CD4-positive, CD25-positive, alpha-beta regulatory T cell (primary cell): ENCODE measurements around the gene NCKAP1. TPM values are rescaled to one million over a fixed set of nuclear protein-coding genes. Genes with fewer than 3 reads are reported as not detected.
"Not testable (repeated sequence)": the region's sequence is repeated elsewhere in the genome, so short reads cannot be mapped to it uniquely, and the experiment has no call there.

Experiments
- ATAC-seq, 2 donors: fragments of 150-1000 bp; cut with Tn5 transposase; one replicate each; pipeline ENCODE4 v1.10.0; 2021; ENCODE audit warnings: low read depth in 2 of 2, moderate number of reproducible peaks in 2 of 2, moderate library complexity in 1 of 2
- DNase-seq, 3 donors: peaks; one replicate each; pipeline versions ENCODE4 v3.0.0 to v3.0.0-alpha.2; 2012 to 2022; ENCODE audit warnings: mixed read lengths in 1 of 3
- H3K27ac ChIP-seq: one replicate; pipeline ENCODE4 v1.7.0; 2013; ENCODE audit warnings: mild to moderate bottlenecking, low read length; ENCODE audit not compliant: insufficient read depth, poor library complexity, severe bottlenecking
- H3K27me3 ChIP-seq: one replicate; pipeline ENCODE4 v1.7.0; 2013; ENCODE audit warnings: low read length; ENCODE audit not compliant: control insufficient read depth, insufficient read depth
- H3K36me3 ChIP-seq: one replicate; pipeline ENCODE4 v1.7.0; 2013; ENCODE audit warnings: mild to moderate bottlenecking, low read length, moderate library complexity; ENCODE audit not compliant: control insufficient read depth, insufficient read depth
- H3K4me1 ChIP-seq: 2 replicates; pipeline ENCODE4 v1.7.0; 2013; ENCODE audit warnings: mild to moderate bottlenecking, low read length; ENCODE audit not compliant: insufficient read depth, control insufficient read depth, poor library complexity, severe bottlenecking
- H3K4me3 ChIP-seq: one replicate; pipeline ENCODE4 v1.7.0; 2013; ENCODE audit warnings: low read depth, mild to moderate bottlenecking, low read length, moderate library complexity
- H3K9me3 ChIP-seq, 2 experiments: 1 replicate in 1 of 2; 2 replicates in 1 of 2; pipeline ENCODE4 v1.7.0; 2013; ENCODE audit warnings: low read length in 2 of 2, mild to moderate bottlenecking in 1 of 2, moderate library complexity in 1 of 2; ENCODE audit not compliant: control insufficient read depth in 2 of 2
- H3K27ac Mint-ChIP-seq, 3 donors: one replicate each; pipeline ENCODE4 v1.8.0; 2020 to 2022; ENCODE audit warnings: mild to moderate bottlenecking in 3 of 3, mixed read lengths in 3 of 3, moderate library complexity in 2 of 3
- H3K27me3 Mint-ChIP-seq: one replicate; pipeline ENCODE4 v1.8.0; 2022; ENCODE audit warnings: mild to moderate bottlenecking, mixed read lengths
- H3K36me3 Mint-ChIP-seq: one replicate; pipeline ENCODE4 v1.8.0; 2020; ENCODE audit warnings: mixed read lengths
- H3K4me1 Mint-ChIP-seq, 4 donors: one replicate each; pipeline ENCODE4 v1.8.0; 2020 to 2022; ENCODE audit warnings: mixed read lengths in 4 of 4, mild to moderate bottlenecking in 1 of 4
- H3K4me3 Mint-ChIP-seq, 4 donors: one replicate each; pipeline ENCODE4 v1.8.0; 2020 to 2022; ENCODE audit warnings: mild to moderate bottlenecking in 4 of 4, mixed read lengths in 4 of 4, moderate library complexity in 3 of 4
- H3K9me3 Mint-ChIP-seq, 7 donors: one replicate each; pipeline ENCODE4 v1.8.0; 2020 to 2022; ENCODE audit warnings: mixed read lengths in 7 of 7, mild to moderate bottlenecking in 3 of 7, moderate library complexity in 2 of 7
- polyA plus RNA-seq, 4 donors: library from polyadenylated mRNA; unstranded; fragments of 300-500 nt; fragmentation: Illumina TruSeq; gene quantifications; one replicate each; pipeline ENCODE4 v1.2.3, GENCODE V29; 2021
- total RNA-seq: library from RNA; stranded (reverse); gene quantifications from one replicate; pipeline ENCODE4 v1.2.3, GENCODE V29; 2022

NCKAP1 gene
- total and polyA plus RNA-seq, 5 donors from 2014 or later, result 0.64 to 5.7 (median 1.1) TPM

- H3K4me1 ChIP-seq, result no peaks in the 10 kb centered on the region
- DNase-seq (no peak), ATAC-seq (no peak)
- no peak overlapping the region for H3K4me3 ChIP-seq
- H3K36me3 Mint-ChIP-seq, result no peaks in the 10 kb centered on the region
- H3K4me1 Mint-ChIP-seq, result peaks cover 0 to 2% (median 0%) of the 10 kb centered on the region in 4 donors
- H3K27me3 ChIP-seq, result no peaks in the 10 kb centered on the region
- H3K27me3 Mint-ChIP-seq, result no peaks in the 10 kb centered on the region
- H3K36me3 ChIP-seq, result no peaks in the 10 kb centered on the region
- no peak overlapping the region for H3K27ac ChIP-seq
- no peaks in the 10 kb centered on the region for H3K9me3 ChIP-seq
- H3K4me3 Mint-ChIP-seq, result no peak overlapping the region
- H3K27ac Mint-ChIP-seq, result no peak overlapping the region
- H3K9me3 Mint-ChIP-seq, result no peaks in the 10 kb centered on the region
Observed at GRCh38 chr2:182891611-182892010, 146.6 kb downstream of the NCKAP1 start.

- Histone ChIP-seq H3K4me1 (no peaks in the 10 kb centered on the region), H3K4me3 (no peak overlapping the region), H3K27ac (no peak overlapping the region), H3K27me3 (no peaks in the 10 kb centered on the region), H3K9me3 (no peaks in the 10 kb centered on the region), H3K36me3 (no peaks in the 10 kb centered on the region)
- H3K9me3 Mint-ChIP-seq, result no peaks in the 10 kb centered on the region
- peaks cover 0 to 2% (median 0%) of the 10 kb centered on the region in 4 donors for H3K4me1 Mint-ChIP-seq
- H3K27ac Mint-ChIP-seq, result no peak overlapping the region
- H3K36me3 Mint-ChIP-seq, result no peaks in the 10 kb centered on the region
- ATAC-seq (no peak), DNase-seq (no peak)
- no peaks in the 10 kb centered on the region for H3K27me3 Mint-ChIP-seq
- H3K4me3 Mint-ChIP-seq, result no peak overlapping the region
Observed at GRCh38 chr2:182890773-182891378, 147.4 kb downstream of the NCKAP1 start.

- no peaks in the 10 kb centered on the region for H3K4me1 ChIP-seq
- Mint-ChIP-seq H3K9me3 (no peaks in the 10 kb centered on the region), H3K27me3 (no peaks in the 10 kb centered on the region), H3K4me3 (no peak overlapping the region), H3K27ac (no peak overlapping the region), H3K36me3 (no peaks in the 10 kb centered on the region), H3K4me1 (peaks cover 0 to 2% (median 0%) of the 10 kb centered on the region in 4 donors)
- H3K36me3 ChIP-seq, result no peaks in the 10 kb centered on the region
- no peak for ATAC-seq
- no peaks in the 10 kb centered on the region for H3K27me3 ChIP-seq
- no peak for DNase-seq
- no peak overlapping the region for H3K27ac ChIP-seq
- H3K9me3 ChIP-seq, result no peaks in the 10 kb centered on the region
- no peak overlapping the region for H3K4me3 ChIP-seq
Observed at GRCh38 chr2:182890305-182890704, 148.0 kb downstream of the NCKAP1 start.

- H3K4me1 Mint-ChIP-seq, result peaks cover 0 to 2% (median 0%) of the 10 kb centered on the region in 4 donors
- ATAC-seq, result no peak
- no peaks in the 10 kb centered on the region for H3K4me1 ChIP-seq
Observed at GRCh38 chr2:182887753-182888415, 150.4 kb downstream of the NCKAP1 start.

GRCh38 chr2:182887093-182887492 lies 151.2 kb downstream of the NCKAP1 start:
- Histone ChIP-seq H3K36me3 (no peaks in the 10 kb centered on the region), H3K27me3 (no peaks in the 10 kb centered on the region), H3K4me1 (no peaks in the 10 kb centered on the region), H3K27ac (no peak overlapping the region), H3K9me3 (no peaks in the 10 kb centered on the region), H3K4me3 (no peak overlapping the region)
- ATAC-seq (no peak), DNase-seq (no peak)
- Mint-ChIP-seq H3K36me3 (no peaks in the 10 kb centered on the region), H3K27ac (no peak overlapping the region), H3K4me3 (no peak overlapping the region), H3K9me3 (peaks cover 0 to 2% (median 0%) of the 10 kb centered on the region in 7 donors), H3K27me3 (no peaks in the 10 kb centered on the region), H3K4me1 (peaks cover 0 to 2% (median 0%) of the 10 kb centered on the region in 4 donors)

More at GRCh38 chr2:182887753-182888415, 150.4 kb downstream of the NCKAP1 start:
- H3K4me3 Mint-ChIP-seq, result no peak overlapping the region
- no peaks in the 10 kb centered on the region for H3K27me3 Mint-ChIP-seq
- no peaks in the 10 kb centered on the region for H3K36me3 ChIP-seq
- no peaks in the 10 kb centered on the region for H3K9me3 ChIP-seq
- H3K4me3 ChIP-seq, result no peak overlapping the region
- DNase-seq, result no peak
- no peaks in the 10 kb centered on the region for H3K36me3 Mint-ChIP-seq
- H3K9me3 Mint-ChIP-seq, result no peaks in the 10 kb centered on the region
- H3K27me3 ChIP-seq, result no peaks in the 10 kb centered on the region
- no peak overlapping the region for H3K27ac Mint-ChIP-seq
- no peak overlapping the region for H3K27ac ChIP-seq

- ATAC-seq (no peak), DNase-seq (no peak)
- no peak overlapping the region for H3K4me3 ChIP-seq
- no peaks in the 10 kb centered on the region for H3K27me3 Mint-ChIP-seq
- no peaks in the 10 kb centered on the region for H3K36me3 ChIP-seq
- no peaks in the 10 kb centered on the region for H3K27me3 ChIP-seq
- H3K4me1 ChIP-seq, result no peaks in the 10 kb centered on the region
- H3K9me3 ChIP-seq, result no peaks in the 10 kb centered on the region
- no peak overlapping the region for H3K27ac Mint-ChIP-seq
- no peak overlapping the region for H3K27ac ChIP-seq
- H3K4me1 Mint-ChIP-seq, result peaks cover 0 to under 1% (median 0%) of the 10 kb centered on the region in 4 donors
- peaks cover 0 to 3% (median 0%) of the 10 kb centered on the region in 7 donors for H3K9me3 Mint-ChIP-seq
- no peaks in the 10 kb centered on the region for H3K36me3 Mint-ChIP-seq
- H3K4me3 Mint-ChIP-seq, result no peak overlapping the region
Observed at GRCh38 chr2:182885771-182886170, 152.5 kb downstream of the NCKAP1 start.

- Mint-ChIP-seq H3K9me3 (peaks cover 0 to 15% (median 4%) of the 10 kb centered on the region in 7 donors), H3K27ac (no peak overlapping the region), H3K4me3 (no peak overlapping the region), H3K27me3 (peaks cover 3% of the 10 kb centered on the region), H3K4me1 (no peaks in the 10 kb centered on the region), H3K36me3 (no peaks in the 10 kb centered on the region)
- no peak overlapping the region for H3K27ac ChIP-seq
- H3K9me3 ChIP-seq, result no peaks in the 10 kb centered on the region
- H3K4me3 ChIP-seq, result no peak overlapping the region
- ATAC-seq (no peak), DNase-seq (no peak)
- H3K4me1 ChIP-seq, result no peaks in the 10 kb centered on the region
- no peaks in the 10 kb centered on the region for H3K36me3 ChIP-seq
- H3K27me3 ChIP-seq, result no peaks in the 10 kb centered on the region
Observed at GRCh38 chr2:182883451-182883850, 154.8 kb downstream of the NCKAP1 start.

- DNase-seq, H3K36me3 ChIP-seq, H3K4me1 ChIP-seq, H3K9me3 ChIP-seq, H3K27me3 ChIP-seq, H3K36me3 Mint-ChIP-seq, H3K27me3 Mint-ChIP-seq, ATAC-seq, H3K4me3 Mint-ChIP-seq, H3K4me3 ChIP-seq, H3K4me1 Mint-ChIP-seq, H3K27ac ChIP-seq, H3K27ac Mint-ChIP-seq: not testable (repeated sequence)
- peaks cover 0 to 21% (median 10%) of the 10 kb centered on the region in 7 donors for H3K9me3 Mint-ChIP-seq
Observed at GRCh38 chr2:182880100-182880499, 158.2 kb downstream of the NCKAP1 start.
